Cerebellar nuclear complex (tissue), 1 donor: Measurements from ENCODE around the gene EGFL7.
"Not testable (repeated sequence)": the region's sequence is repeated elsewhere in the genome, so short reads cannot be mapped to it uniquely, and the experiment has no call there.

Experiments used
- DNase-seq, 2 experiments: peaks; one replicate each; lab custom pipeline; 2025; lab: John Stamatoyannopoulos, UW

The EGFL7 gene

DNA sequence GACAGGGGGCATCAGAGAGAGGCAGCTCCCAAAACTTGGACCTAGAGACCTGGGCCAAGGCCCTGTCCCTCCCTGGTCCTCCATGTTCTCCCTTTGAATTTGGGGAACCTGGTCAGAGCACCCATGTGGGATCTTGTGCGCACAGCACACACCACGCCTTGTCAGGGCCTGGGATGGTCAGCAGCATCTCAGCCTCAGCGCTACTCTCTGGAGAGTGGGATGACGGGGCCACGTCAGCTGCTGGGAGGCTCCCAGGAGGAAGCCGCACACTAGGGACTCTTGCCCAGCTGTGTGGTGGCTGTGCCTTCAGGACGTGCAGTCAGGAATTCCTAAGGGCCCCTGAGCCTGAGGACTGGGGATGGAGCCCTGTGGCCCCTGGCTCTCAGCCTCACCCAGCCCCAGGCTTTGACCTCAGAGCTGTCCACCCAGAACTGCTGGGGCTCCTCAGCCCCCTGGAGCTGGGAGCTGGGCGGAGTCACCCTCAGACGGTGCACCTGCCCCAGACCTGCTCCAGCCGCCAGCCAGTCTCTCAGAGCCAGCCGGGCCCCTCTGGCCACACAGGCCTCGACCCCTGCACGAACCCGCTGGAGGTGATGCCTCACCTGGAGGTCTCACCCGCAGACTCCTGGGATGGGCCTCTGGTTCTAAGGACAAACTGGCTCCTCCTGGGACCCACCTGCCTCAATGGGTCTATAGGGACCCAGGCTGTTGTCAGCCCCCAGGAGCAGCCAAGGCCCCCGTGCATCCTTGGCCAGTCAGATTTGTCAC is 38.3 kb upstream of the EGFL7 start:
- no peak for DNase-seq

DNA sequence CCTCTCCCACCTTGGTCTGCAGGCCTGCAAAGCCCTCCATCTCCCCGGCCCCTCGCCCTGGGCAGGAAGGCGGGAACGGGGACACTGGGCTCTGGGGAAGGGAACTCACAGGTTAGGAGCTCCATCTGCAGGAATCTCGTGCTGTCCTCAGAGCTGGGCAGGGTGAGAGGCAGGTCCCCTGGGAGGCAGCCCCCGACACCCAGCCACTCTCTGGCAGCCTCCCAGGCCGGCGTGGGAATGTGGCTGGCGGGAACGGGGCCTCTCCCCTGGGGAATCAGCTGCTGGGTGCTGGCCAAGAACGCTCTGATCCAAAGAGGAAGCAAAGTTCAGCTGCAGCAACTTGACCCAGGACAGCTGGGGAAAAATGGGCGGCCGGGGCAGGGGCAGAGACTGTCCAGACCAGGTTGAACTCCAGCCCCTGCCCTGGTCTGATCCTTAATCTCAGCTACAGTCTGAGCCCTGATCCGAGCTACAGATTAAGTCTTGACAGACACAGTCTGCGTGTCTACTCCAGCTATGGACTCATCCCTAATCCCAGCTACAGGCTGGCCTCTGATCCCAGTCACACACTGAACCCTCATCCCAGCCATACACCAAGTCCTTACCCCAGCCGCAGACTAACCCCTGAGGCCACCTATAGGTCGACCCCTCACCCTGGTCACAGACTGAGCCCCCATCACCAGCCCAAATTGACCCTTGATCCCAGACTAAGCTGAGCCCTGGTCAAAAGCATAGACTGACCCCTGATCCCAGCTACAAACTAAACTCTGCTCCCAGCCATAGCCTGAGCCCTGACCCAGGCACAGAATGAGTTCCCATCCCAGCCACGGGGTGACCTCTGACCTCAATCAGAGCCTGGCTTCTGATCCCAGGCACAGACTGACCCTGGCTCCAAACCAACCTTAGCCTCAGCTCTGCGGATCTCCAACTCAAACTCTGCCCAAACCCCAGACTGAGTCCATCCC is 37.3 kb upstream of the EGFL7 start:
- DNase-seq, result no peak

DNA sequence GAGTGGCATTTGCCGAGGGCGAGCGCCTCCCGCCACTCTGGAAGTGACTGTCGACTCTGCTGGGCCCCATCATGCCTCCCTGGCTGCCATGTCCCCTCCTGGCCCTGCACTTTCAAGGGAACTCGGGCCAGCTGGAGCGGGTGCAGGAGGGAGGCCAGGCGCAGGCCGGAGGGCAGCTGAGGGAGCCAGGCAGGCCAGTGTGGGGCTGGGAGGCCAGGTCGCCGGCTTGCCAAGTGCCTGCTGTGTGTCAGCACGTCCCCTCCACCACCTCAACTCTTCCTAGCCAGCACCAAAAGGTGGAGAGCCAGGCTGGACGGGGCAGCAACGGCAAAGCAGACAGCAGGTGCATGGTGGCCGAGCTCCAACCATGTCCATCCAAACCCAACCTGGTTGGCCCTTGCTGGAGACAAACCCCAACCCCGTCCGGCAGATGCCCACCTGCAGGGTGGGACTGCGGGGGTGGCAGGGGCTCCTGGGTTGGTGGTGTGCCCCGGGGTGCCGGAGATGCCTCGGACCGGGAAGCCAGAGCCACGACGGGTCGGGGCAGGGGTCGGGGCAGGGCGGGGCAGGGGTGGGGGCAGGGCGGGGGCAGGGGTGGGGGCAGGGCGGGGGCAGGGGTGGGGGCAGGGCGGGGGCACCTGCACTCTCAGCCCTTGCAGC is 36.5 kb upstream of the EGFL7 start:
- DNase-seq, result no peak

DNA sequence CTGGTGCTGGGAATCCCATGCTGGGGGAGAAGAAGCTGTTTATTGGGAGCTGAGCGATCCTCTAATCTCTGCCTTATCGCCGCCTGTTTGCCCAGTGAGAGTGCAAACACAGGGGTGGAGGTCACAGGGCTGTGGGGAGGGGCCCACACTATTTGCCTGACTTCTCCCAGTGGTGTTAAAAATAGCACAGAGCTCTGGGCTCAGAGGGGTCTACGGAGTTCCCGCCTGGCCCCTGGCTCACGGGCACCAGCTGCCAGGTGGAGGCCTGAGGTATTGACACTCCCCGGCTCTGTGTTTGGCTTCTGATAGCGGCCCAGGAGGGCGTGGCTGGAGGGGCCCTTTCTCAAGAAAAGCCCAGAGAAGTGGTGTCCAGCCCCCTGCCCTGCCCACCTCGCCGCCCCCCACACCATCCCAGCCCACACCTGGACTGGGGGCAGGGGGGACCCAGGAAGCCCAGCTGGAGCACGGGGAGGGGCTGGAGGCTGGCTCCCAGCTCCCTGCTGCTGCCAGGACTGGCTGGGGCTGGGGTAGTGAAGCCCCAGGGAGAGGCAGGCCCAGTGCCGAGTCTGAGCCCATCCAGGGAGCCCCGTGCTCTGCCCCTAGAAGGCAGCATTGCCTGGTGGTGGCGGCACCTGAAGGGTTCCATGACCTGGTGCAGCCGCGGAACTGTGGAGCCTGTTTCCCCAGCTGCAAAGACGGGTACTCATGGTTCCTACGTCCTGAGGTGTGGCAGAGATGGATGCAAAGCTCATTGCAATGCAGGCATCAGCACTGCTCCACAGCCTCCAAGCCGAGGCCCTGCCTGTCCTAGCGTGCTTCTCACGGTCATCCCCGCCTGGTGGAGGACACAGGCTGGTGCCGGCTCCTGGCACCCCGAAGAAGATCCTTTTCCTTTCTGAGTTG is 35.7 kb upstream of the EGFL7 start:
- DNase-seq, result no peak

GRCh38 chr9:136627703-136628102 is 35.0 kb upstream of the EGFL7 start:
- DNase-seq, result no peak

DNA sequence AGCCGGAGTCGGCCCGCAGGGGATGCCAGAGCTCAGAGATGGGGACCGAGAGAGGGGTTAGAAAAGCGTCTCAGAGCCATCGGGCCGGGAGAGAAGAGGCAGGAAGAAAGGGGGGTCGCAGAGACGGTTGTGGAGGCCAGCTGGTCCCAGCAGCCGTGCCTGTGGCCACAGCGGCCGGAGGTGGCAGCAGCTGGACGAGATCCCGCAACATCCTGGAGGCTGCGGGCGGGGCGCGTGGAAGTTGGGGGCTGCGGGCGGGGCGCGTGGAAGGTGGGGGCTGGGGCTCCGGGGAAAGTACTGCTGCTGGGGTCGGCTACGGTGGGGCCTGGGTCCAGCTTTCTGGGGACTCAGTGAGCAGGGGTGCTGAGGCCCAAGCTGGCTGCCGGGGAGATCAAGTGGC is 34.4 kb upstream of the EGFL7 start:
- no peak for DNase-seq

DNA sequence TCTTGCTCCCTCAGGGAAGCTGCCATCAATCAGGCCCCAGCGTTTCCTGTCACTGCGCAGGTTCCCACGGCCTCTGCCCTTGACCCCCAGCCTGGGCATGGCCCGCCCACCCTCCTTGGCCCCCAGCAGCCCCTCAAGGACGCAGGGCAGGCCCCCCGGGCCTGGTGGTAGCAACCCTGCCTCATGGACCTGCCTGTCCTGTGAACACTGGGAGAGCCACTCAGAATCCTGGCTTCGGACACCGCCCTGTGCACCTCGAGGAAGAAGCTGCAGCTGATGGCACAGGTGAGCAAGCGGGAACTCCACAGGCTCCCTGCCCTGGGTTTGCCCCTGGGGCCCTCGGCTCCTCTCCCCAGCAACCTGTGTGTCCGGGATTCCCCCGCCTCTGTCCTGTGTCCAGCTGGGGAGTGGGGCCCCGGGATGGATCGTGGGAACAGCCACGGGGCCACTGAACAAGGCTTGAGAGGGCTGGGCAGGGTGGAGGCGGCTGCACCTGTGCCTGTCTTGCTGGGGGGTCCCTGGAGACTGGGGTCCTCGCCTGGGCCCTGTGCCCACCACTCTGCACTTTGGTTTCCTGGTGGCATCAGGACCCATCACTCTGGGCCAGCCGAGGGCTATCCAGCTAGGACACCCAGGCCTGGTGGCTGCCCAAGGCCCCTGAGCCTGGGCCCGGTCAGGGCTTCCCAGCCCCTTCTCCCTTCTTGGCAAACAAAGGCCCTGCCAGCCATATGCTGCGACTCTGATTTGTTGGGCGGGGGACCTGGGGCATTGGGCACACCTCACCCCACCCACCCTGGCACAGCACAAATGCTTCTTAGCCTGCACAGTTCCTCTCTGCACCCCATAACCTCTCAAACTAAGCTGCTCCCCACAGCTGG is 33.5 kb upstream of the EGFL7 start:
- no peak for DNase-seq

GRCh38 chr9:136629879-136630661 is 32.6 kb upstream of the EGFL7 start:
- no peak for DNase-seq

GRCh38 chr9:136630662-136630992 is 32.1 kb upstream of the EGFL7 start:
- DNase-seq, result no peak

DNA sequence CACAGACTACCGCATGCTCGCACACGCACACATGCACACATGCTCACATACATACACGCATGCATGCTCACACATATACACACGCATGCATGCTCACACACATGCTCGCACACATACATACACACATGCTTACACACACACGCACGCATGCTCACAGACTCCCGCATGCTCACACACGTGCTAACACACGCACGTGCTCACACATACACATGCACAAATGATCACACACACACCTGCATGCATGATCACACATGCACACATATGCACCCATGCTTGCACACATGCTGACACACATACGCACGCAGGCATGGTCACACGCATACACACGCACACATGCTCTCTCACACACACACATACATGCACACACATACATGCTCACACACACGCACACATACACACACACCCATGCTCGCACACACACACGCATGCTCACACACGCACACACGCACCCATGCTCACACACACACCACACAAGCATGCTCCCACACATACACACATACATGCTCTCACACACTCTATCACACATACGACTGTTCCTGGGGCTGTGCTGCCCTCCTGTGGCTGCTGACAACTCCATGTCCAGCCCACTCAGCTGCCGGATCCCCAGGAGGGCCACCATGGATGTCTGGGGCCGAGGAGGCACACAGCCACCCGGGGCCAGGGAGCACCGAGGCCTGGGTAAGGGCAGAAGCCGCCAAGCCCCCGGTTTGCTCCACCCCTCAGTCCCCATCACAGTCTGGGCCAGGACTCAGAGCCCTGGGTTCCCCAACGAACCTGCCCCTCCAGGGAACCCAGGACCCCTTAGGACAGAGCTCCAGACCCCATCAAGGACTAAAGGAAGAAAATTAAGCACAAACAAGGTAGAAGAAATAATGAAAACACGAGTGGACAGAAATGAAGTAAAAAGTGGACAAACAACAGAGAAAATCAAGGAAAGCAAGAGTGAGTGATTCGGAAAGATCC is 31.4 kb upstream of the EGFL7 start:
- DNase-seq, result peak in 1 of 2 experiments; percentile 8

DNA sequence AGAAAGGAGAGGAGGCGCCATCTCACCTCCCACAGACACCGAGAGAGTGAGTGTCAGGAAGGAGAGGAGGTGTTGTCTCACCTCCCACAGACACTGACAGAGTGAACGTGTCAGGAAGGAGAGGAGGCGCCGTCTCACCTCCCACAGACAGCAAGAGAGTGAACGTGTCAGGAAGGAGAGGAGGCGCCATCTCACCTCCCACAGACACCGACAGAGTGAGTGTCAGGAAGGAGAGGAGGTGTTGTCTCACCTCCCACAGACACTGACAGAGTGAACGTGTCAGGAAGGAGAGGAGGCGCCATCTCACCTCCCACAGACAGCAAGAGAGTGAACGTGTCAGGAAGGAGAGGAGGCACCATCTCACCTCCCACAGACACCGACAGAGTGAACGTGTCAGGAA is 30.6 kb upstream of the EGFL7 start:
- not testable (repeated sequence) for DNase-seq

- DNase-seq, result not testable (repeated sequence)
These were observed 30.1 kb upstream of the EGFL7 start for GRCh38 chr9:136632491-136633106.

- no peak for DNase-seq
These were observed 27.8 kb upstream of the EGFL7 start for GRCh38 chr9:136634904-136635303.

DNA sequence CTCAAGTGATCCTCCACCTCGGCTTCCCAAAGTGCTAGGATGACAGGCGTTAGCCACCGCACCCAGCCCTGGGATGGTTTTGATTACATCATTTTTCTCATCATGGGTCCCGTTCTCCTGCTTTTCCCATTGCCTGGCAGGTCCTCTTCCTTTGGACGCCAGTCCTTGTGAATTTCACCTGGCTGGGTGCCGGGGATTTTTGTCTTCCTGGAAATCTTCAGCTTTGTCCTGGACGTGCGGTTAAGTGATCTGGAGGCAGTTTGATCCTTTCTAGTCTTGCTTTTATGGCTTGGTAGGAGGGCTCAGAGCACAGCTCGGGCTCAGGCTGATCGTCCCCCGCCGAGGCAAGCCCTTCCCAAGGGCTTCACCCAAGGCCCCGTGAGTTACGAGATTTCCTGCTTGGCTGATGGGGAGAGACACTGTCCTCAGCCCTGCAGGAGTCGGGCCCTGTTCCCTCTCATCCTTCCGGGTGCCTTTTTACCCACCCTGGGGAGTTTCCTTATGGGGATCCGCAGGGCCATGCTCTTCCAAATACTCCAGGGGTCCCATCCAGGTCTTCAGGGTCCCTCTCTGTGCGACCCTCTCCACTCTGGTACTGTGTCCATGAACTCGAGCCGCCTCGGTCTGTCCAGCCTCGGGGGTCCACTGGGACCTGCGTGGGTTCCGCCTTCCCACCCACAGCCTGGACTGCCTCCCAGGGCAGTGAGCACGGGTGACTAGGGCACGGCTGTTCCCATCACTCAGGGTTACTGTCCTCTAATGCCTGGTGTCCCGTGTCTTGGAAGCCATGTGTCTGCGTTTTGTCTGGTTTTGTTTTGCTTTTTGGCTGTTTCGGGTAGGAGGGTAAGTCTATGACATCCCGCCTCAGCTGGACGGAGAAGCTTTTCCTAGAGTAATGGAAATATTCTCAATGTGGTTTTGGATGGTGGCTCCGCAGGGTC is 22.3 kb upstream of the EGFL7 start:
- DNase-seq, result no peak

DNA sequence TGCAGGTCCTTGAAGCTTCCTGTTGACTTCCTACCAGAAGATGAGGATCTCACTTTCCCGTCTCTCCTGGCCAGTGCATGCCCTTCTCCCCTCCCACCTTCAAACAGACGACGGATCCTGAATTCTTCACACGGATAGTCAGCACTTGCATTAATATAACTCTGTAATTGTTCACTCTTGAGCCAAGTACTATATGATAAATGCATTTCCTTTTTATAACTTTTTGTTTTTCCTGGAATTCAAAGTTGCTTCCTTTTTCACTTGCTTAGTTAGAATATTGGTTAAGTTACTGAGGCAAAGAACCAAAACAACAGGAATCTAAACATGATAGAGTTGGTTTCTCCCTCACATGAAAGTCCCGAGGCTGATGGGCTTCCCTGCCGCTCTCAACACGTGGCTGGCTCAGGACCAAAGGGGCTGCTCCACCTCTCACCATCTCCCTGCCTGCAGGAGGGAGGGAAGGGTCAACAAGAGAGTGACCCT is 20.2 kb upstream of the EGFL7 start:
- no peak for DNase-seq

DNA sequence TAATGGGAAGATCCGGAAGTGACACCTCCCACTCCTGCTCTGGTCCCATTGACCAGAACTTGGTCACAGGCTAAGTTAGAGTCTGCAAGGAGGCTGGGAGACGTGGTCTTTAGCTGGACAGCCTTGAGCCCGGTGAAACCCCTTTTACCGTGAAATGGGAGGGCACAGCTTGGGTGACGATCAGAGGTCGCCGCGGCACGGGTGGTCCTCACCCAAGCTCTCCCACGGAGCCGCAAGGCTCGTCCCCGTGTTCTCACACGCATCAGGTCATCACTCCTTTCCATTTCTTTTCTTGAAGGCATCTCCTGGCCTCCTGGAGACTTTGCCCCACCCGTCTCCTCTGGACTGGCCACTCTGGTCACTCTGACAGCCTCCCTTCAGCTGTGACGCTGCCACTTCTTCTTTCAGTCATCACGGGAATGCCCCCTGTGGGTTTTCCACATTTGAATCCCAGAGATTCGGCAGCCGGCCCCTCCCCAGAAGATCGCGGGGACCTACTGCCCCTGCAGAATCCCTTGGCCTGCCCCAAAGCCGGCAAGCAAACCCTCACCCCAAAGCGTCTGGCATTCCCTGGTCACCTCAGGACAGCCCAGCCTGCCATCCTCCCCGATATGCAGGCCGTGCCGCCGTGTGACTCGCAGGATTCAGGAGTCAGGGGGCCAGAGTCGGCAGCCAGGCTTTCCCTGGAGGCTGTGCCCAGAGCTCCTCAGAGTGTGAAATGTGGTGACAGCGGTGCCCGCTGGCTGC is 18.9 kb upstream of the EGFL7 start:
- no peak for DNase-seq
